K562 (cell line): ENCODE measurements around the gene MRTFB. TPM values are rescaled to one million over a fixed set of nuclear protein-coding genes. Genes with fewer than 3 reads are reported as not detected.
A peak's percentile ranks its signal among the peaks of the same experiment; 100 is the strongest.
"Not testable (repeated sequence)": the region's sequence is repeated elsewhere in the genome, so short reads cannot be mapped to it uniquely, and the experiment has no call there.

ENCODE experiments used
- ATAC-seq: fragments of 200-7000 bp; cut with Tn5 transposase; 3 replicates; pipeline ENCODE4 v1.9.1; 2020; ENCODE audit warnings: moderate library complexity
- BruUV-seq: library from RNA; stranded (reverse); fragments of 400-500 nt; replicated peaks from 2 replicates; lab custom pipeline; 2021; lab: Mats Ljungman, UMichigan
- CTCF ChIA-PET: fragments of 300-600 bp; formaldehyde crosslinking; extraction: SDS; loops from one replicate; lab custom pipeline; 2021; ENCODE audit warnings: low intra/inter-chr PET ratio; lab: Yijun Ruan, JAX
- POLR2A ChIA-PET: fragments of 300-600, 350-650 bp; sonication (Branson Sonifier 250); formaldehyde crosslinking; extraction: SDS; loops from one replicate; lab custom pipeline; 2021; ENCODE audit warnings: antibody characterized with exemption, inconsistent platforms; lab: Yijun Ruan, JAX
- DNase-seq, 4 experiments: peaks; one replicate each; pipeline versions ENCODE4 v3.0.0 to v3.0.0-alpha.2; 2011 to 2018; ENCODE audit warnings: low spot score in 3 of 4, mixed read lengths in 3 of 4; ENCODE audit errors: extremely low read depth in 1 of 4
- FAIRE-seq: peaks from 2 replicates; lab custom pipeline; 2011; peaks lifted over from hg19 to GRCh38; lab: Jason Lieb, UNC
- H2AFZ ChIP-seq: 2 replicates; pipeline ENCODE4 v1.6.0; 2011; ENCODE audit warnings: low read depth, low read length, control low read depth, inconsistent platforms
- H3K27ac ChIP-seq: fragments of 200-600 bp; 3 replicates; pipeline ENCODE4 v1.8.0; 2011; ENCODE audit warnings: low read depth, mild to moderate bottlenecking, control low read depth, inconsistent platforms, low read length, moderate library complexity, mixed read lengths; ENCODE audit errors: extremely low read depth
- H3K27me3 ChIP-seq, 2 experiments: fragments of 300-600 bp in 1 of 2; 2 replicates in 1 of 2; 3 replicates in 1 of 2; pipeline versions ENCODE4 v1.6.0 to v1.8.0; 2011; ENCODE audit warnings: inconsistent platforms in 2 of 2, low read length in 2 of 2, mild to moderate bottlenecking in 1 of 2, mixed read lengths in 1 of 2, moderate library complexity in 1 of 2; ENCODE audit not compliant: control insufficient read depth in 2 of 2, insufficient read depth in 2 of 2
- H3K36me3 ChIP-seq: fragments of 300-600 bp; 3 replicates; pipeline ENCODE4 v1.8.0; 2011; ENCODE audit warnings: mild to moderate bottlenecking, low read length, inconsistent platforms; ENCODE audit not compliant: control insufficient read depth, insufficient read depth
- H3K4me1 ChIP-seq, 2 experiments: fragments of 200-600 bp in 1 of 2; replicated peaks in 1 of 2; 2 replicates in 1 of 2; 3 replicates in 1 of 2; pipeline versions ENCODE4 v1.5.1 to v1.8.0; 2011; ENCODE audit warnings: inconsistent platforms in 2 of 2, low read length in 2 of 2, mild to moderate bottlenecking in 1 of 2, mixed read lengths in 1 of 2, moderate library complexity in 1 of 2; ENCODE audit not compliant: control insufficient read depth in 2 of 2, insufficient read depth in 2 of 2
- H3K4me2 ChIP-seq: 2 replicates; pipeline ENCODE4 v1.6.1; 2011; ENCODE audit warnings: low read length, control low read depth, inconsistent platforms, mixed read lengths; ENCODE audit not compliant: insufficient read depth
- H3K4me3 ChIP-seq: fragments of 200-600 bp; sonication (generic), shearing (Covaris generic); 2 replicates; pipeline ENCODE4 v1.5.1; 2016; ENCODE audit warnings: control low read depth, inconsistent platforms
- H3K79me2 ChIP-seq: fragments of 200-600 bp; 3 replicates; pipeline ENCODE4 v1.8.0; 2011; ENCODE audit warnings: low read length, inconsistent platforms; ENCODE audit not compliant: control insufficient read depth, insufficient read depth
- H3K9ac ChIP-seq, 2 experiments: 2 replicates each; pipeline versions ENCODE4 v1.6.0 to v1.6.1; 2011; ENCODE audit warnings: low read depth in 2 of 2, low read length in 2 of 2, control low read depth in 1 of 2, inconsistent platforms in 1 of 2, mild to moderate bottlenecking in 1 of 2, mixed read lengths in 1 of 2; ENCODE audit not compliant: insufficient read depth in 1 of 2
- H3K9me1 ChIP-seq: one replicate; pipeline ENCODE4 v1.6.0; 2011; ENCODE audit warnings: inconsistent platforms, mild to moderate bottlenecking, low read length, moderate library complexity; ENCODE audit not compliant: control insufficient read depth, insufficient read depth
- H3K9me3 ChIP-seq: replicated peaks from 2 replicates; pipeline ENCODE4 v1.5.1; 2011; ENCODE audit warnings: low read depth, low read length, inconsistent platforms; ENCODE audit not compliant: control insufficient read depth, insufficient read depth
- H4K20me1 ChIP-seq: replicated peaks from 2 replicates; pipeline ENCODE4 v1.6.1; 2011; ENCODE audit warnings: low read length, inconsistent platforms, mixed read lengths; ENCODE audit not compliant: control insufficient read depth, insufficient read depth
- BCOR ChIP-seq: fragments of 450-650 bp; IDR thresholded peaks from 2 replicates; pipeline ENCODE4 v1.6.1; 2016
- FOXJ3 ChIP-seq: sonication (generic); formaldehyde crosslinking; IDR thresholded peaks from 2 replicates; pipeline ENCODE4 v1.4.0; 2020; ENCODE audit warnings: mild to moderate bottlenecking, missing genetic modification reagents
- HMGN3 ChIP-seq: IDR thresholded peaks from 2 replicates; pipeline ENCODE4 v1.6.1; 2011; ENCODE audit warnings: borderline replicate concordance, low read depth, mild to moderate bottlenecking, mixed read lengths, low read length; ENCODE audit not compliant: insufficient read length; ENCODE audit errors: extremely low read depth
- HNRNPL ChIP-seq: fragments of 200-400 bp; formaldehyde crosslinking; IDR thresholded peaks from 2 replicates; pipeline ENCODE4 v1.6.1; 2017; ENCODE audit warnings: low read depth, mild to moderate bottlenecking, low read length
- KLF1 ChIP-seq: fragments of 450-650 bp; IDR thresholded peaks from 2 replicates; pipeline ENCODE4 v1.6.1; 2016; ENCODE audit warnings: missing genetic modification characterization, missing compliant biosample characterization
- MXI1 ChIP-seq: IDR thresholded peaks from 2 replicates; pipeline ENCODE4 v1.6.1; 2011; ENCODE audit warnings: low read depth, mild to moderate bottlenecking, improper control_type of control experiment, low read length
- RHOXF2B ChIP-seq: fragments of 250-450 bp; sonication (Bioruptor Pico); conservative IDR thresholded peaks from 2 replicates; pipeline ENCODE4 v1.5.1; 2021
- WHSC1 ChIP-seq: IDR thresholded peaks from one replicate; pipeline ENCODE4 v1.6.1; 2012; ENCODE audit warnings: low read length, control low read depth, inconsistent platforms
- ZNF146 ChIP-seq: IDR thresholded peaks from one replicate; pipeline ENCODE4 v1.6.1; 2018; ENCODE audit warnings: missing compliant biosample characterization; ENCODE audit not compliant: unreplicated experiment
- WGBS: fragments of 100-300 bp; shearing (Covaris generic); methylation state at CpG from one replicate; pipeline ENCODE4 v1.1.6; 2016; ENCODE audit warnings: low coverage, mixed read lengths; ENCODE audit not compliant: insufficient coverage; ENCODE audit errors: missing lambda C conversion rate; 5-methylcytosine and 5-hydroxymethylcytosine counted together
- in situ Hi-C: fragments of 300-500 bp; cut with MboI; formaldehyde crosslinking; loops from 4 replicates; pipeline ENCODE4 v1.15.0; 2018; ENCODE audit warnings: inconsistent platforms, mixed read lengths
- intact Hi-C: fragments of 100-400 bp; cut with micrococcal nuclease; formaldehyde crosslinking; loops from 2 replicates; pipeline ENCODE4 v1.14.2; 2022
- polyA plus RNA-seq, 8 experiments: library from polyadenylated mRNA; depleted of rRNA in 4 of 8; stranded (reverse) in 5 of 8; unstranded in 3 of 8; fragments of >200 nt; fragmentation: Nextera tagmentation in 2 of 8; fragmentation: Illumina TruSeq in 1 of 8; extraction: Ambion mirVana in 2 of 8; extraction: Trizol in 1 of 8; gene quantifications; 2 replicates each; pipeline versions ENCODE4 v1.2.1 to v1.2.3, GENCODE V29; 2011 to 2014; ENCODE audit warnings: inconsistent platforms in 1 of 8, missing spikeins in 1 of 8
- total RNA-seq, 7 experiments: library from RNA; depleted of rRNA in 6 of 7; stranded (reverse); fragments of >200 nt in 6 of 7; fragmentation: Illumina TruSeq in 2 of 7; extraction: Trizol in 2 of 7; gene quantifications; 2 replicates each; pipeline versions ENCODE4 v1.2.1 to v1.2.3, GENCODE V29; 2011 to 2021; ENCODE audit warnings: low replicate concordance in 1 of 7

Gene MRTFB
- total and polyA plus RNA-seq, 9 of the 15 experiments (the other 6 are each of a cell fraction or from before 2014, with no cell fraction given): 2.2 to 12.7 (median 7.0) TPM

- DNase-seq, H3K36me3 ChIP-seq, H3K4me3 ChIP-seq, BruUV-seq, H3K9me3 ChIP-seq, in situ Hi-C loops, FAIRE-seq, H3K9me1 ChIP-seq, H3K9ac ChIP-seq, H3K4me2 ChIP-seq, H3K27me3 ChIP-seq, H4K20me1 ChIP-seq, H3K27ac ChIP-seq, intact Hi-C loops, ATAC-seq, H2AFZ ChIP-seq, CTCF ChIA-PET: not testable (repeated sequence)
- 90% methylated on average over 3 of the region's 3 CpGs for WGBS
- peaks cover 19% of the 10 kb centered on the region; the same call in 2 of the 3 replicates for H3K79me2 ChIP-seq
- H3K4me1 ChIP-seq: peaks cover 6 to 12% of the 10 kb centered on the region in 2 experiments; a peak in 4 of 5 replicates
- TF ChIP-seq BCOR (0 out of 2 replicates have a peak, but pooled peaks have one; percentile 45), ZNF146 (peak; percentile 89)
- POLR2A ChIA-PET: interaction anchor here (0.9 kb wide), 1 partner anchor 10 kb away, joined by 3 read pairs; no protein-coding TSS in a partner anchor
Measured at GRCh38 chr16:14122430-14122829, 51.3 kb downstream of the MRTFB start.

- TF ChIP-seq WHSC1 (no peak), HMGN3 (no peak), FOXJ3 (no peak), MXI1 (no peak), HNRNPL (no peak), KLF1 (tag) (no peak), RHOXF2B (CRISPR knock-in tag) (no peak)
- TF ChIP-seq, all 486 proteins: peak for 0
- H3K27ac ChIP-seq: no peak overlapping the region
- H3K9me3 ChIP-seq: peaks cover 3% of the 10 kb centered on the region; the same call in 1 of the 2 replicates
- no peak overlapping the region for H2AFZ ChIP-seq
- H3K4me2 ChIP-seq: no peak overlapping the region
- FAIRE-seq: no peak
- no peak overlapping the region for H3K9ac ChIP-seq
- peaks cover 38% of the 10 kb centered on the region for H3K79me2 ChIP-seq
- no peaks in the 10 kb centered on the region for H3K36me3 ChIP-seq
- 74% methylated on average over 5 of the region's 5 CpGs for WGBS
- no peak overlapping the region for H3K4me3 ChIP-seq
- no TSS peak for BruUV-seq
- ChIA-PET CTCF (no interaction called here), POLR2A (interaction anchor here (0.8 to 1.4 kb wide), 2 partner anchors 9 to 514 kb away, joined by 3 to 5 read pairs; no protein-coding TSS in a partner anchor)
- in situ Hi-C loops: no loop called here
- no peak for DNase-seq
- no peaks in the 10 kb centered on the region for H3K27me3 ChIP-seq
- ATAC-seq: no peak
- no peaks in the 10 kb centered on the region for H3K9me1 ChIP-seq
- no peaks in the 10 kb centered on the region for H4K20me1 ChIP-seq
- H3K4me1 ChIP-seq: peaks cover 16 to 18% of the 10 kb centered on the region in 2 experiments
- intact Hi-C loops: no loop called here
Measured at GRCh38 chr16:14125000-14125681, 54.0 kb downstream of the MRTFB start.
